Fibroblast of lung (primary cell): Measurements from ENCODE around the gene TBC1D22A.

Source experiments
- CTCF ChIP-seq, 2 donors: IDR thresholded peaks in 1 of 2; conservative IDR thresholded peaks in 1 of 2; 1 replicate in 1 of 2; 2 replicates in 1 of 2; pipeline ENCODE4 v1.5.1; 2011 to 2012; ENCODE audit warnings: low read length in 2 of 2, control low read depth in 1 of 2, inconsistent platforms in 1 of 2, low read depth in 1 of 2, mild to moderate bottlenecking in 1 of 2
- EZH2 ChIP-seq: IDR thresholded peaks from 2 replicates; pipeline ENCODE4 v1.5.1; 2012; ENCODE audit warnings: low read length, control low read depth, mild to moderate bottlenecking; ENCODE audit errors: missing control alignments

GRCh38 chr22:46990937-46991550 lies 228.6 kb downstream of the TBC1D22A start:
- TF ChIP-seq CTCF (conservative IDR thresholded peaks at IDR 0.05 in 1 of 2, IDR thresholded peaks at IDR 0.05 in 1 of 2; ENCODE audit: low read depth in 1 of 2, low read length in 2 of 2) (no peak), EZH2 (no peak)
